ENCODE results near the gene OR8H1. TPM values are rescaled to one million over a fixed set of nuclear protein-coding genes. Genes with fewer than 3 reads are reported as not detected.

Gene OR8H1, protein sequence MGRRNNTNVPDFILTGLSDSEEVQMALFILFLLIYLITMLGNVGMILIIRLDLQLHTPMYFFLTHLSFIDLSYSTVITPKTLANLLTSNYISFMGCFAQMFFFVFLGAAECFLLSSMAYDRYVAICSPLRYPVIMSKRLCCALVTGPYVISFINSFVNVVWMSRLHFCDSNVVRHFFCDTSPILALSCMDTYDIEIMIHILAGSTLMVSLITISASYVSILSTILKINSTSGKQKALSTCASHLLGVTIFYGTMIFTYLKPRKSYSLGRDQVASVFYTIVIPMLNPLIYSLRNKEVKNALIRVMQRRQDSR
- not detected in 2 replicates for total RNA-seq

DNA sequence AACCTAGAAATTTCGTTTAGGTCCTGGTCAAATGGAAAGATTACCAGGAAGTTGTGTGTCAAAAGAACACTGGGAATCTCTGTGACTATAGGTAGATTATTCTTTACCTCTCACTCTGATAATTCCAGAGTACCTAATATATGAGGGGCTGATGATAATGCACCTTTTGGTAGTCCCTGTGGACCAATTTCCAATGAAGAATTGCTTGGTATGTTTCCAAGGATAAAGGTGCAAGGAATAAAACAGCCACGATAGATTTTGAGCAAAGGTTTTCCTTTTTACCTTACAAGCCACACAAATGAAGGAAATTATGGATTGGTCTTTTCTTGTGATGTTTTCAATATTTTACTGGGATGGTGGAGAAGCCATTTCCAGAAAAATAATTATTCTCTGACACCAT lies at the start of gene OR8H1:
Gene OR8H1, minus strand, starts transcription at position 101 of the 400 bp plus-strand sequence. CDS start 1,192 bp downstream, outside the sequence.

DNA sequence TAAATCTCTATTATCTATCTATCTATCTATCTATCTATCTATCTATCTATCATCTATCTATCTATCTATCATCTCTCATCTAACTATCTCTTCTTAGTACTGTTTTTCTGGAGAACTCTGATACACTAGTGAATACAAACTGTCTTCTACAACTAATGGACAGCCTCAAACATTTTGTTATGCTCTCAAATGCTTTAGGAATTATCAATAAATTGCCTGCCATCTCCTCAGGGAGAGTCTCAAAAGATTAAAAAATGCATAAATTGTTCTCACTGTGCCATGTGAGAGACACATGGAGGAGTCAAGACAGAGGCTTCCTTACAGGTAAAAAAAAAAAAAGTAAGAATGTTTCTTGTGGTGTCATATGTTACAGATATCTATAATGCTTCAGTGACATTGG lies 22.8 kb upstream of the OR8H1 start, which contains the start of gene OR8K3:
Gene OR8K3, plus strand, starts transcription at position 301 of the 400 bp plus-strand sequence. CDS start 3,163 bp downstream, outside the sequence.

DNA sequence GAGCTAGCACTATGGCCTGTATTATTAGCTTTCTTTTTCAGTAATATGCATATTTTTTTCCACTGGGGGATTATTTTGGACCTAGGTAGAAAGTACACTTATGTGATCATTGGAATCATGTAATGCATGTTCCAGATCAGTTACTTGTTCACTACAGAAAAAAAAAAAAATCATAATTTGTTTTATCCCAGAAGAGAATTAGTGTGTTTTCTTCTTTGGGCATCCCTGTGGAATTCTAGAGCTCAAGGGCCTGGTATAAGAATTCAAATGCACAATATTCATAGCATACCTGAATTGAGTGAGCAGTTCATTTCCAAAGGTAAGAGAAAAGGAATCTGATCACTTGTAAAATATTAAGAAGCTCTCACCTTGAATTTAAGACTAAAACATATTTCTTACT lies 18.2 kb downstream of the OR8H1 start, which contains the start of gene OR5T1:
Gene OR5T1, plus strand, starts transcription at position 301 of the 400 bp plus-strand sequence. CDS start 1,485 bp downstream, outside the sequence.

DNA sequence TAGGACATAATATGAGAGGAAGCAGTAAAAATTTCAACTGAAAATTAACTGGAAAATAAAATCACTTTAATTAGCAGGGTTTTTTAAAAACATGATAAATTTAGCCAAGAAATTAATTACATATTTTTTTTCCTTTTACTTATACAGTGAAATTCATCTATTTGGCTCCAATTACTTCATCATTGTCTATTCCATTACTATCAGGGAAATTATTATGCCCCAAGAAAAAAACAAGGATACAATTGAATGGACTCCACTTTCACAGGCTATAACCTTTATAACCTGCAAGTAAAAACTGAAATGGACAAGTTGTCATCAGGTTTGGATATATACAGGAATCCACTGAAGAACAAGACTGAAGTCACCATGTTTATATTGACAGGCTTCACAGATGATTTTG lies 40.1 kb downstream of the OR8H1 start, which contains the start of gene OR5T3:
Gene OR5T3, plus strand, starts transcription at position 301 of the 400 bp plus-strand sequence. Its CDS starts 0 bp downstream, at position 301.

Other genes with a start within 250 kb of the OR8H1 start
- not detected in 2 replicates for gene OR8I2, start 198.9 kb downstream of the OR8H1 start, total RNA-seq
- gene OR8H2, start 188.6 kb downstream of the OR8H1 start, total RNA-seq = not detected in 2 replicates
- not detected in 2 replicates for gene OR8H3, start 169.9 kb downstream of the OR8H1 start, total RNA-seq
- not detected in 2 replicates for gene OR8J3, start 152.1 kb downstream of the OR8H1 start, total RNA-seq
- gene OR8K5, start 131.9 kb downstream of the OR8H1 start, total RNA-seq = not detected in 2 replicates
- gene OR5J2, start 115.6 kb downstream of the OR8H1 start, total RNA-seq = not detected in 2 replicates
- not detected in 2 replicates for gene OR5T2, start 58.0 kb downstream of the OR8H1 start, total RNA-seq
- not detected in 2 replicates for gene OR5T3, start 40.0 kb downstream of the OR8H1 start, total RNA-seq
- not detected in 2 replicates for gene OR5T1, start 18.1 kb downstream of the OR8H1 start, total RNA-seq
- gene OR8K3, start 22.9 kb upstream of the OR8H1 start, total RNA-seq = not detected in 2 replicates
- not detected in 2 replicates for gene OR8K1, start 53.8 kb upstream of the OR8H1 start, total RNA-seq
- not detected in 2 replicates for gene OR8J1, start 62.0 kb upstream of the OR8H1 start, total RNA-seq
- gene OR8U1, start 83.4 kb upstream of the OR8H1 start, total RNA-seq = not detected in 2 replicates
- gene OR5AL1, start 120.4 kb upstream of the OR8H1 start, total RNA-seq = not detected in 2 replicates
- not detected in 2 replicates for gene OR5M3, start 181.1 kb upstream of the OR8H1 start, total RNA-seq
- not detected in 2 replicates for gene OR5M8, start 199.1 kb upstream of the OR8H1 start, total RNA-seq

All from endothelial cell of coronary artery (primary cell).